Vagina (tissue), 2 donors: Measurements from ENCODE around the gene FYB1. TPM values are rescaled to one million over a fixed set of nuclear protein-coding genes. Genes with fewer than 3 reads are reported as not detected.

Experiments
- DNase-seq, 2 donors: peaks; one replicate each; pipeline ENCODE4 v3.0.0-alpha.2; 2017; ENCODE audit errors: extremely low spot score in 2 of 2
- H3K27ac ChIP-seq: fragments of 200-600 bp; sonication (generic); one replicate; pipeline ENCODE4 v1.5.1; 2019
- H3K27me3 ChIP-seq: fragments of 200-600 bp; sonication (generic); one replicate; pipeline ENCODE4 v1.5.1; 2019
- H3K36me3 ChIP-seq, 2 donors: fragments of 200-600 bp; sonication (generic); one replicate each; pipeline ENCODE4 v1.5.1; 2017 to 2019
- H3K4me1 ChIP-seq: fragments of 200-600 bp; sonication (generic); one replicate; pipeline ENCODE4 v1.5.1; 2019
- H3K4me3 ChIP-seq, 2 donors: fragments of 200-600 bp; sonication (generic); 1 replicate in 1 of 2; 2 replicates in 1 of 2; pipeline ENCODE4 v1.5.1; 2016 to 2019
- H3K9me3 ChIP-seq: fragments of 200-600 bp; sonication (generic); one replicate; pipeline ENCODE4 v1.5.1; 2019
- POLR2A ChIP-seq, 2 donors: fragments of 450-650 bp; IDR thresholded peaks; one replicate each; pipeline ENCODE4 v1.6.1; 2017; ENCODE audit warnings: antibody characterized with exemption in 2 of 2, mild to moderate bottlenecking in 2 of 2, moderate library complexity in 2 of 2
- POLR2AphosphoS5 ChIP-seq, 2 donors: sonication (generic); formaldehyde crosslinking; IDR thresholded peaks; one replicate each; pipeline ENCODE4 v1.9.0; 2017; ENCODE audit warnings: antibody characterized with exemption in 2 of 2, mild to moderate bottlenecking in 2 of 2, low read depth in 1 of 2; ENCODE audit not compliant: insufficient read depth in 1 of 2
- intact Hi-C: fragments of 100-400 bp; cut with DNase I; formaldehyde crosslinking; loops from one replicate; pipeline ENCODE4 v1.15.1; 2023
- total RNA-seq: library from RNA; depleted of rRNA; stranded (reverse); fragments of >200 nt; gene quantifications from one replicate; pipeline ENCODE4 v1.2.3, GENCODE V29; 2016
- TF ChIP-seq, protein P1 (sequence below), 3 experiments: fragments of 450-650 bp in 2 of 3; fragments of 200-600 bp in 1 of 3; sonication (generic) in 1 of 3; IDR thresholded peaks; one replicate each; pipeline ENCODE4 v1.5.1; 2017 to 2019; ENCODE audit warnings: antibody characterized with exemption in 3 of 3, mild to moderate bottlenecking in 2 of 3, moderate library complexity in 2 of 3

Gene FYB1, protein sequence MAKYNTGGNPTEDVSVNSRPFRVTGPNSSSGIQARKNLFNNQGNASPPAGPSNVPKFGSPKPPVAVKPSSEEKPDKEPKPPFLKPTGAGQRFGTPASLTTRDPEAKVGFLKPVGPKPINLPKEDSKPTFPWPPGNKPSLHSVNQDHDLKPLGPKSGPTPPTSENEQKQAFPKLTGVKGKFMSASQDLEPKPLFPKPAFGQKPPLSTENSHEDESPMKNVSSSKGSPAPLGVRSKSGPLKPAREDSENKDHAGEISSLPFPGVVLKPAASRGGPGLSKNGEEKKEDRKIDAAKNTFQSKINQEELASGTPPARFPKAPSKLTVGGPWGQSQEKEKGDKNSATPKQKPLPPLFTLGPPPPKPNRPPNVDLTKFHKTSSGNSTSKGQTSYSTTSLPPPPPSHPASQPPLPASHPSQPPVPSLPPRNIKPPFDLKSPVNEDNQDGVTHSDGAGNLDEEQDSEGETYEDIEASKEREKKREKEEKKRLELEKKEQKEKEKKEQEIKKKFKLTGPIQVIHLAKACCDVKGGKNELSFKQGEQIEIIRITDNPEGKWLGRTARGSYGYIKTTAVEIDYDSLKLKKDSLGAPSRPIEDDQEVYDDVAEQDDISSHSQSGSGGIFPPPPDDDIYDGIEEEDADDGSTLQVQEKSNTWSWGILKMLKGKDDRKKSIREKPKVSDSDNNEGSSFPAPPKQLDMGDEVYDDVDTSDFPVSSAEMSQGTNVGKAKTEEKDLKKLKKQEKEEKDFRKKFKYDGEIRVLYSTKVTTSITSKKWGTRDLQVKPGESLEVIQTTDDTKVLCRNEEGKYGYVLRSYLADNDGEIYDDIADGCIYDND
- total RNA-seq, result 10.8 TPM

- no peak for DNase-seq
- Histone ChIP-seq H3K36me3 (no peaks in the 10 kb centered on the region), H3K9me3 (no peaks in the 10 kb centered on the region), H3K27me3 (no peaks in the 10 kb centered on the region), H3K27ac (peak within 1 kb of the TSS; percentile 57), H3K4me3 (peak within 1 kb of the TSS in 1 of 2 donors; percentile 4), H3K4me1 (peaks cover 14% of the 10 kb centered on the region)
- intact Hi-C loops, result loop anchor here (2.0 to 10.0 kb wide), 2 partner anchors 63 to 345 kb away; no protein-coding TSS in a partner anchor
- TF ChIP-seq POLR2AphosphoS5 (IDR thresholded peaks at IDR 0.05; ENCODE audit: insufficient read depth in 1 of 2, low read depth in 1 of 2) (peak in 1 of 2 donors; percentile 41), POLR2A (IDR thresholded peaks at IDR 0.05) (no peak)
- TF ChIP-seq, protein P1, sequence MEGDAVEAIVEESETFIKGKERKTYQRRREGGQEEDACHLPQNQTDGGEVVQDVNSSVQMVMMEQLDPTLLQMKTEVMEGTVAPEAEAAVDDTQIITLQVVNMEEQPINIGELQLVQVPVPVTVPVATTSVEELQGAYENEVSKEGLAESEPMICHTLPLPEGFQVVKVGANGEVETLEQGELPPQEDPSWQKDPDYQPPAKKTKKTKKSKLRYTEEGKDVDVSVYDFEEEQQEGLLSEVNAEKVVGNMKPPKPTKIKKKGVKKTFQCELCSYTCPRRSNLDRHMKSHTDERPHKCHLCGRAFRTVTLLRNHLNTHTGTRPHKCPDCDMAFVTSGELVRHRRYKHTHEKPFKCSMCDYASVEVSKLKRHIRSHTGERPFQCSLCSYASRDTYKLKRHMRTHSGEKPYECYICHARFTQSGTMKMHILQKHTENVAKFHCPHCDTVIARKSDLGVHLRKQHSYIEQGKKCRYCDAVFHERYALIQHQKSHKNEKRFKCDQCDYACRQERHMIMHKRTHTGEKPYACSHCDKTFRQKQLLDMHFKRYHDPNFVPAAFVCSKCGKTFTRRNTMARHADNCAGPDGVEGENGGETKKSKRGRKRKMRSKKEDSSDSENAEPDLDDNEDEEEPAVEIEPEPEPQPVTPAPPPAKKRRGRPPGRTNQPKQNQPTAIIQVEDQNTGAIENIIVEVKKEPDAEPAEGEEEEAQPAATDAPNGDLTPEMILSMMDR (IDR thresholded peaks at IDR 0.05), result no peak
Measured at GRCh38 chr5:39219437-39219836, at the start of gene FYB1. TSS of gene FYB1 (minus strand) at chr5:39219563. CDS start at chr5:39202960, 16,603 bp downstream.

- H3K4me3 ChIP-seq, result no peak overlapping the region
- intact Hi-C loops, result no loop called here
- TF ChIP-seq POLR2A (IDR thresholded peaks at IDR 0.05) (no peak), POLR2AphosphoS5 (IDR thresholded peaks at IDR 0.05; ENCODE audit: insufficient read depth in 1 of 2, low read depth in 1 of 2) (no peak)
- TF ChIP-seq, protein P1 (IDR thresholded peaks at IDR 0.05), result no peak
- no peaks in the 10 kb centered on the region for H3K4me1 ChIP-seq
- H3K36me3 ChIP-seq, result no peaks in the 10 kb centered on the region
- no peaks in the 10 kb centered on the region for H3K27me3 ChIP-seq
- DNase-seq, result no peak
- H3K9me3 ChIP-seq, result no peaks in the 10 kb centered on the region
- H3K27ac ChIP-seq, result no peak overlapping the region
Measured at GRCh38 chr5:39267186-39267585, 47.8 kb upstream of the FYB1 start.

DNA sequence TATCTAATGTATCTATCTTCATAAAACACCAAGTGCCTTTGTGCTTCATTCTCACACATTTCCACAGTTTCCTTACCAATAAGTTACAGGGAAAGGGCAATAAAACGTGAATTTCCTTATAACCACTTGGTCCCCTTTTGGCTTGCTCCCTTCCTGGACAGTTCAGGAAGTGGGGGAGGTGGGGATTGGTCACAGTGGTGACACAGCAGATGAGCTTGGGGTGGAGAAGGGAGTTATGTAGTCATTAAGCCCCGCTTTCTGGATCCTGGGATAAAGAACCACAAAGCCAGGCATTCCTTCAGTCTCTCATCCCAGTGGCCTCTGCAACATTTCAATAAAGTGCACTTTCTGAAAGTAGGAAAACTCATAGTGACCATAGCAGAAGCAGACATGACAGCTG, 47.1 kb upstream of the FYB1 start:
- no peaks in the 10 kb centered on the region for H3K36me3 ChIP-seq
- H3K4me3 ChIP-seq, result no peak overlapping the region
- no peaks in the 10 kb centered on the region for H3K27me3 ChIP-seq
- TF ChIP-seq POLR2A (IDR thresholded peaks at IDR 0.05) (no peak), POLR2AphosphoS5 (IDR thresholded peaks at IDR 0.05; ENCODE audit: insufficient read depth in 1 of 2, low read depth in 1 of 2) (no peak)
- TF ChIP-seq, protein P1 (IDR thresholded peaks at IDR 0.05), result no peak
- no peaks in the 10 kb centered on the region for H3K4me1 ChIP-seq
- no peak for DNase-seq
- intact Hi-C loops, result no loop called here
- no peak overlapping the region for H3K27ac ChIP-seq
- H3K9me3 ChIP-seq, result no peaks in the 10 kb centered on the region

DNA sequence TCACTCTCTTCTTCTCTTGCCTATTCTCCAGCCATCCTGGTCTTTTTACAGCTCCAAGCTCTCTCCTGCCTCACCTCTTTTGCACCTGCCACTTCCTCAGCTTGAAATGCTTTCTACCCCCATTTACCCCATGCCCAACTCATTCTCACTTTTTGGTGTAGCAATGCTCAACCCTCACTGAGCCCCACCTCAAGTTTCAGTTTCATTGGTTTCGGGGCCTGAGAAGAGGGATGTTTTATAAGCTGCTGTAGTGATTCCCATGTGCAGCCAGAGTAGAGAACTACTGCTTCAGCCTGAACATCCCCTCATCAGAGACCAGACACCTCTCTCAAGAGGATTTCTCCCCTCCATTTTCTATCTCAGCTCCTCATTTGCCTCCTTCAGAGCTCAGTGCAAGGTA, 45.2 kb upstream of the FYB1 start:
- no peak for DNase-seq
- intact Hi-C loops, result no loop called here
- H3K9me3 ChIP-seq, result no peaks in the 10 kb centered on the region
- no peaks in the 10 kb centered on the region for H3K36me3 ChIP-seq
- H3K4me3 ChIP-seq, result no peak overlapping the region
- TF ChIP-seq, protein P1 (IDR thresholded peaks at IDR 0.05), result no peak
- TF ChIP-seq POLR2A (IDR thresholded peaks at IDR 0.05), result no peak
- TF ChIP-seq POLR2AphosphoS5 (IDR thresholded peaks at IDR 0.05; ENCODE audit: insufficient read depth in 1 of 2, low read depth in 1 of 2), result no peak
- no peaks in the 10 kb centered on the region for H3K4me1 ChIP-seq
- no peaks in the 10 kb centered on the region for H3K27me3 ChIP-seq
- H3K27ac ChIP-seq, result no peak overlapping the region
